Natural killer cell (primary cell): ENCODE measurements around the gene CGGBP1. TPM values are rescaled to one million over a fixed set of nuclear protein-coding genes. Genes with fewer than 3 reads are reported as not detected.
"Not testable (repeated sequence)": the region's sequence is repeated elsewhere in the genome, so short reads cannot be mapped to it uniquely, and the experiment has no call there.

Experiments
- ATAC-seq, 3 donors: fragments of 150-1000 bp in 2 of 3; fragments of 200-7000 bp in 1 of 3; cut with Tn5 transposase; 1 replicate in 1 of 3; 2 replicates in 2 of 3; pipeline ENCODE4 v1.10.0; 2021; ENCODE audit warnings: mild to moderate bottlenecking in 2 of 3, moderate library complexity in 2 of 3
- DNase-seq, 2 donors: peaks; one replicate each; pipeline versions ENCODE4 v3.0.0 to v3.0.0-alpha.2; 2013 to 2021; ENCODE audit warnings: mixed read lengths in 1 of 2
- H3K27ac ChIP-seq: one replicate; pipeline ENCODE4 v1.5.1; 2013; ENCODE audit warnings: mild to moderate bottlenecking, low read length
- H3K27me3 ChIP-seq: one replicate; pipeline ENCODE4 v1.6.1; 2013; ENCODE audit warnings: low read length; ENCODE audit not compliant: control insufficient read depth, insufficient read depth
- H3K36me3 ChIP-seq: one replicate; pipeline ENCODE4 v1.6.1; 2013; ENCODE audit warnings: low read length; ENCODE audit not compliant: control insufficient read depth, insufficient read depth
- H3K4me1 ChIP-seq: one replicate; pipeline ENCODE4 v1.6.1; 2013; ENCODE audit warnings: low read length; ENCODE audit not compliant: control insufficient read depth, insufficient read depth
- H3K4me3 ChIP-seq: one replicate; pipeline ENCODE4 v1.5.1; 2013; ENCODE audit warnings: low read length
- H3K9me3 ChIP-seq: one replicate; pipeline ENCODE4 v1.6.1; 2013; ENCODE audit warnings: low read length; ENCODE audit not compliant: control insufficient read depth, insufficient read depth
- H3K27ac Mint-ChIP-seq, 2 donors: one replicate each; pipeline ENCODE4 v1.8.0; 2022; ENCODE audit warnings: mild to moderate bottlenecking in 2 of 2, mixed read lengths in 2 of 2, moderate library complexity in 1 of 2
- H3K27me3 Mint-ChIP-seq, 2 donors: one replicate each; pipeline ENCODE4 v1.8.0; 2022; ENCODE audit warnings: low read depth in 2 of 2, mixed read lengths in 2 of 2
- H3K36me3 Mint-ChIP-seq: one replicate; pipeline ENCODE4 v1.8.0; 2022; ENCODE audit warnings: mixed read lengths
- H3K4me1 Mint-ChIP-seq, 2 donors: one replicate each; pipeline ENCODE4 v1.8.0; 2022; ENCODE audit warnings: mixed read lengths in 2 of 2
- H3K4me3 Mint-ChIP-seq: one replicate; pipeline ENCODE4 v1.8.0; 2022; ENCODE audit warnings: mild to moderate bottlenecking, moderate library complexity, mixed read lengths
- H3K9me3 Mint-ChIP-seq, 2 donors: one replicate each; pipeline ENCODE4 v1.8.0; 2022; ENCODE audit warnings: mixed read lengths in 2 of 2
- CTCF ChIP-seq: fragments of 200-600 bp; IDR thresholded peaks from one replicate; pipeline ENCODE4 v1.8.0; 2022; ENCODE audit warnings: antibody characterized with exemption
- WGBS: methylation state at CpG from one replicate; pipeline ENCODE4 v1.1.7; 2013; ENCODE audit warnings: missing lambda C conversion rate; ENCODE audit not compliant: insufficient coverage; 5-methylcytosine and 5-hydroxymethylcytosine counted together
- intact Hi-C: fragments of 100-400 bp; cut with micrococcal nuclease; formaldehyde crosslinking; loops from one replicate; pipeline ENCODE4 v1.14.2; 2022
- total RNA-seq, 4 donors: library from RNA; stranded (reverse); fragments of 120-200 nt in 1 of 4; gene quantifications; one replicate each; pipeline versions ENCODE4 v1.2.3 to v1.2.4, GENCODE V29; 2013 to 2022

Gene CGGBP1
- total RNA-seq, 3 donors from 2014 or later (not counting 1 experiment from before 2014, with no cell fraction given), result 99.8 to 103 (median 101) TPM

- no peaks in the 10 kb centered on the region for H3K36me3 ChIP-seq
- TF ChIP-seq CTCF, result no peak
- Mint-ChIP-seq H3K4me3 (no peak overlapping the region), H3K36me3 (no peaks in the 10 kb centered on the region), H3K9me3 (no peaks in the 10 kb centered on the region), H3K4me1 (peaks cover 24 to 26% of the 10 kb centered on the region in 2 donors), H3K27me3 (no peaks in the 10 kb centered on the region), H3K27ac (peak overlapping the region; percentile 79)
- peaks cover 2% of the 10 kb centered on the region for H3K4me1 ChIP-seq
- H3K9me3 ChIP-seq, result no peaks in the 10 kb centered on the region
- no peak for DNase-seq
- 100% methylated on average over 2 of the region's 2 CpGs for WGBS
- no peaks in the 10 kb centered on the region for H3K27me3 ChIP-seq
- no peak overlapping the region for H3K27ac ChIP-seq
- ATAC-seq, result no peak
- intact Hi-C loops, result no loop called here
- H3K4me3 ChIP-seq, result no peak overlapping the region
These were observed 29.9 kb downstream of the CGGBP1 start for GRCh38 chr3:88028876-88029275.

- Histone ChIP-seq H3K4me3 (no peak overlapping the region), H3K36me3 (no peaks in the 10 kb centered on the region), H3K27me3 (no peaks in the 10 kb centered on the region), H3K9me3 (no peaks in the 10 kb centered on the region), H3K27ac (no peak overlapping the region), H3K4me1 (no peaks in the 10 kb centered on the region)
- 92% methylated on average over 3 of the region's 4 CpGs for WGBS
- DNase-seq, result no peak
- Mint-ChIP-seq H3K36me3 (no peaks in the 10 kb centered on the region), H3K9me3 (no peaks in the 10 kb centered on the region), H3K27ac (no peak overlapping the region), H3K4me3 (no peak overlapping the region), H3K27me3 (peaks cover 0 to 30% of the 10 kb centered on the region in 2 donors), H3K4me1 (peaks cover 8% of the 10 kb centered on the region in 2 donors)
- TF ChIP-seq CTCF, result no peak
- intact Hi-C loops, result no loop called here
- ATAC-seq, result no peak
These were observed 33.7 kb downstream of the CGGBP1 start for GRCh38 chr3:88025001-88025552.

- DNase-seq (peak in 1 of 2 donors; percentile 63), ATAC-seq (peak; percentile 89 to 99 (median 89))
- Mint-ChIP-seq H3K27me3 (peaks cover 18 to 58% of the 10 kb centered on the region in 2 donors), H3K27ac (no peak overlapping the region), H3K36me3 (no peaks in the 10 kb centered on the region), H3K4me3 (peak overlapping the region; percentile 19), H3K4me1 (peaks cover 17 to 24% of the 10 kb centered on the region in 2 donors), H3K9me3 (no peaks in the 10 kb centered on the region)
- TF ChIP-seq CTCF, result no peak
- H3K9me3 ChIP-seq, result no peaks in the 10 kb centered on the region
- H3K4me1 ChIP-seq, result peaks cover 8% of the 10 kb centered on the region
- H3K27ac ChIP-seq, result no peak overlapping the region
- no peaks in the 10 kb centered on the region for H3K36me3 ChIP-seq
- H3K4me3 ChIP-seq, result no peak overlapping the region
- intact Hi-C loops, result loop anchor here (5.0 kb wide), 1 partner anchor 38 kb away; the partner anchor contains the start of genes CGGBP1 and ZNF654
- WGBS, result no CpG with 5 or more reads among the region's 2 CpGs
- H3K27me3 ChIP-seq, result no peaks in the 10 kb centered on the region
These were observed 39.8 kb downstream of the CGGBP1 start for GRCh38 chr3:88019024-88019423.

- not testable (repeated sequence) for H3K9me3 Mint-ChIP-seq, H3K4me3 Mint-ChIP-seq, DNase-seq, H3K9me3 ChIP-seq, H3K4me3 ChIP-seq, H3K27ac ChIP-seq, H3K36me3 Mint-ChIP-seq, H3K27ac Mint-ChIP-seq, H3K36me3 ChIP-seq, H3K4me1 ChIP-seq, ATAC-seq, H3K27me3 ChIP-seq
- WGBS, result 95% methylated on average over 35 of the region's 35 CpGs
- Mint-ChIP-seq H3K4me1 (peaks cover 17 to 24% of the 10 kb centered on the region in 2 donors), H3K27me3 (peaks cover 21 to 35% of the 10 kb centered on the region in 2 donors)
- intact Hi-C loops, result loop anchor here (5.0 kb wide), 1 partner anchor 42 kb away; the partner anchor contains the start of genes CGGBP1 and ZNF654
These were observed 43.1 kb downstream of the CGGBP1 start for GRCh38 chr3:88015656-88016055.
